Kasumi-1 (cell line): Measurements from ENCODE around the gene LAG3.
A peak's percentile ranks its signal among the peaks of the same experiment; 100 is the strongest.

ENCODE experiments used
- DNase-seq, 2 experiments: peaks; one replicate each; lab custom pipeline; 2025; lab: John Stamatoyannopoulos, UW

LAG3 gene

GRCh38 chr12:6823182-6824084 lies 51.1 kb downstream of the LAG3 start:
- no peak for DNase-seq

- DNase-seq, result no peak
Observed at GRCh38 chr12:6824085-6824775, 51.9 kb downstream of the LAG3 start.

- DNase-seq, result no peak
Observed at GRCh38 chr12:6824901-6825381, 52.6 kb downstream of the LAG3 start.

GRCh38 chr12:6825398-6826124 lies 53.2 kb downstream of the LAG3 start:
- DNase-seq, result peak; percentile 46 to 50

- DNase-seq, result no peak
Observed at GRCh38 chr12:6826125-6826733, 53.9 kb downstream of the LAG3 start.

- DNase-seq, result no peak
Observed at GRCh38 chr12:6826734-6827436, 54.6 kb downstream of the LAG3 start.

GRCh38 chr12:6827437-6827911 lies 55.2 kb downstream of the LAG3 start:
- DNase-seq, result peak; percentile 22 to 29
